Measurements from ENCODE around the gene MTUS2.

MTUS2 gene

DNA sequence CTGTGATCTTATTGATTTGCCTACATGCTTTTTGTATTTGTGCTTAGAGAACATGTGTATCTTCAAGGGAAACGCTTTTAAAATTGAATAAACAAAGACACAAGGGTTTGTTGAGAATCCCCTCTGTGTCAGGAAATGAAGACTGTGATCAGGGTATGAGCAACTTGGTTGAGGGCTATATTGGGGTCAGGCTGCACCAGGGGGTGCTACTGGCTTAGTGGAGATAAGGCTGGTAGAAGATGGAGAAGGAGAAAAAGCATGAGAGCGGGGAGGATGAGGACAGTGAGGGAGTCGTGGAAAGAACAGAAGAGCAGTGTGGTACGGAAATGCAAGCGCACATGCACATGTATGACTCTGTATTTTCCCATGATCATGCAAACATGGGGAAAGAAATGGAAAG is 201.6 kb downstream of the MTUS2 start:
- DNase-seq = no peak

GRCh38 chr13:29022410-29022809 is 202.3 kb downstream of the MTUS2 start:
- DNase-seq = no peak

- no peak for DNase-seq
Observed at GRCh38 chr13:29022968-29023367, 202.8 kb downstream of the MTUS2 start.

DNA sequence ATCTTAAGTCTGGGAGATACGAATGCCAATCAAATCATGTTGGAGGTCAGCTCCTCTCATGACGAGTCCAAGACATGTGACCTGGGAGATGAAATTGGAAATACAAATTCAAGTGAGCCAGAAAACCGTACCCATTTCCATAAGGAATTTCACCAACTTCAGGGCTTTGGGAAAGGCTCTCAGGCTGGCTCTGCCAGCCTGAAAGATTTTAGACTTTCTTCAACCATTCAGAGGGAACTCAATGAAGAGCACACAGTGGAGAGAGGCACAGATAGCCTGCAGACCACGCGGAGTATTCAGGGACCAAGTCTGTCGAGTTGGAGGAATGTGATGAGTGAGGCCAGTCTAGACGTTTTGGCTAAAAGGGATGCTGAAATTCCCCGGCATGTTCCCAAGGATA is 204.6 kb downstream of the MTUS2 start:
- no peak for DNase-seq

DNA sequence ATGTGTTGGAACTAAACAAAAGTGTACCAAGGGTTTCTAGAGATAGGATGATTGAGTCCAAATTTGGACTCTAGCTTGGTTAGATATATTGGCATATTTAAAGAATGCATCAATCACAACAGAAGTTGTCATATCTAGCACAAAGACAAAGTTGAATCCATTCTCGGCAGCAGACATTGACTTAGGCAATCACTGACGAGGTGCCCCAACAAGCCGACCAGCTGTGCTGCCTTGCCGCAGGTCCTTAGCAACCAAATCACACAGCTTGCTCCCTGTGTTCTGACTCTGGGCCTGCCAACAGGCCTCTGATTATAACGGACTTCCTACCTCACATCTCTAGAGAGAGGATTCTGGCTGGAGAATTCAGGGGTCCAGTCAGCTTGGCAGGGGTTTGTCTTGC is 208.7 kb downstream of the MTUS2 start:
- DNase-seq = no peak

- DNase-seq = no peak
Observed at GRCh38 chr13:29038700-29039099, 218.6 kb downstream of the MTUS2 start.

- DNase-seq = no peak
Observed at GRCh38 chr13:29039212-29039611, 219.1 kb downstream of the MTUS2 start.

GRCh38 chr13:29046588-29046987 is 226.4 kb downstream of the MTUS2 start:
- DNase-seq = no peak

DNA sequence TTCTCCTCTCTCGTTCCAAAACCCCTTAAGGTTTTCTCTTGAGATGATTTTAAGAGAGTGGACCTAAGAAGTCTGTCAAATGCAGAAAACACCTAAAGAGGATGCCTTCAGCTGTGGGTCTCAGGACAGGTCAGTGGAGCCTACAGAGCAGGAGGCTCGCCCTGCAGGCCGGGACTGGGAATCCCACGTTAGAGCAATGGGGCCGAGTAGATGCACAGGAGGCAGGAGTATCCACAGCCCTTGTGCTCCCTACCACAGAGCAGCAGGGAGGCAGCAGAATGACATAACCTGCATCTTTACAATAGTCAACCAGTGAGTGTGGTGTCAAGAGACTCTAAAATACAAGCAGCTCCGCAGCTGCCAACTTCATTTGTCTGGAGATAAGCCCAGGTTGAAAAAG is 229.4 kb downstream of the MTUS2 start:
- no peak for DNase-seq

DNA sequence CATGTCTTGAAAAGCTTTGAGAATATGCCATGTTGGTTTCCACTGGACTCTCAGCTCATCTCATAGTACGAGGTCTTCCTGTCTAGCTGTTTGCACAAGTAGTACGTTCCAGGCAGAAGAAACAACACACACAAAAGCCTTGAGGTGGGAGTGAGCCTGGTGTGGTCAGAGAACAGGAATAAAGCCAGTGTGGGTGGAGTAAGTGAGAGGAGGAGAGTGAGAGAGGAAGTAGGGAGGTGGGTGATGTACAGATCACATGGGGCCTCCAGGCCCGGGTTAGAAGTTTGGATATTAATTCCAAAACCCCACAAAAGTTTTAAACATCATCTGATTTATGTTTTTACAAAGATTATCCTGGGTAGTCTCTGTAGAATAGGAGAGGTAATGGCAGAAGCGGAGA is 230.6 kb downstream of the MTUS2 start:
- no peak for DNase-seq

GRCh38 chr13:29059800-29060199 is 239.7 kb downstream of the MTUS2 start:
- no peak for DNase-seq

- no peak for DNase-seq
Observed at GRCh38 chr13:29065142-29065541, 245.0 kb downstream of the MTUS2 start.

DNA sequence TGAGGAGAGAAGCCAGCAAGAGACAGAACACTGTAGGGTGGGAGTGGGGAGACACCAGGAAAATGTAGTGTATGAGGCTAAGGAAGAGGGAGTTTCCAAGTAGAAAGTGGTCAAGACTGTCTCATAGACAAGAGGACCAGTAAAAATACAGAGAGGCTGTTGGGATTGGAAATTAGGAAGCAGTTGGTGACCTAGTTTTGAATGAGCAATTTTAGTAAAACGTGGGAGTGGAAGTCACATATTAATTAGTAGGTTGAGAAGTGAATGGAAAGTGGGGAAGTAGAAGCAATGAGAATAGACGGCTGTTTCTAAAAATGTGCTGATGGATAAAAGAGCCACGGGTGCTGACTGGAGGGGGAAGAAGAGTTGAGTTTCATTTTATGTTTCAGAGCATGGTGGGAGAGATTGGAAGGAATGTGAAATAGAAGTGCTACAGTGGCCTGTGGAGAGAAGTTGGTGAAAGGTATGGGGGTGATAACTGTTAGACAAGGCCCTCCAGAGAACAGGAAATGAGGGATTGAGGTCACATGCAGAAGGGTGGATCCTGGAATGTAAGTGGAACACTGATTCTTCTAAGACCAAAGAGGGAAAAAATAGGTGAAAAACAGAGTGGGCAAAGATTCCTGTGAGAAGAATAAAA is 247.3 kb downstream of the MTUS2 start:
- DNase-seq = no peak

DNA sequence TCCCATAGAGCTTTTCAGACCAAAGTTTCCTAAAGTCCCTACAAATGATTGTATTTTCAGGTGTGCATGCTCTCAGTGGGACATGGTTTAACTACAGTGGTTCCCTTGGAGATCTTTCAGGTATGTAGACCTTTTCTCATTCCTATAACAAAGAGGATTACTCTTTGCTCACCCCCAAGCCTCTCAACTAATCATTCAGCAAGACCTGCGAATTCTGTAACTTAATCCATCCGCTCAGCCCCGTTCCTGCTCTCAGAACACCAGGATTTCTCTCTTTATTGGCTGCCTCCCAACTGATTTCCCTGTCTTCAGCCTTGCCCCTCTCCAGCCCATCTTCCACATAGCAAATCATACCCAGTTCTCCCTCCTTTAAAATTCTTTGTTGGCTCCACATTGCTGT is 253.6 kb downstream of the MTUS2 start:
- no peak for DNase-seq

GRCh38 chr13:29077051-29077813 is 257.1 kb downstream of the MTUS2 start:
- no peak for DNase-seq

- no peak for DNase-seq
Observed at GRCh38 chr13:29081036-29081435, 260.9 kb downstream of the MTUS2 start.

DNA sequence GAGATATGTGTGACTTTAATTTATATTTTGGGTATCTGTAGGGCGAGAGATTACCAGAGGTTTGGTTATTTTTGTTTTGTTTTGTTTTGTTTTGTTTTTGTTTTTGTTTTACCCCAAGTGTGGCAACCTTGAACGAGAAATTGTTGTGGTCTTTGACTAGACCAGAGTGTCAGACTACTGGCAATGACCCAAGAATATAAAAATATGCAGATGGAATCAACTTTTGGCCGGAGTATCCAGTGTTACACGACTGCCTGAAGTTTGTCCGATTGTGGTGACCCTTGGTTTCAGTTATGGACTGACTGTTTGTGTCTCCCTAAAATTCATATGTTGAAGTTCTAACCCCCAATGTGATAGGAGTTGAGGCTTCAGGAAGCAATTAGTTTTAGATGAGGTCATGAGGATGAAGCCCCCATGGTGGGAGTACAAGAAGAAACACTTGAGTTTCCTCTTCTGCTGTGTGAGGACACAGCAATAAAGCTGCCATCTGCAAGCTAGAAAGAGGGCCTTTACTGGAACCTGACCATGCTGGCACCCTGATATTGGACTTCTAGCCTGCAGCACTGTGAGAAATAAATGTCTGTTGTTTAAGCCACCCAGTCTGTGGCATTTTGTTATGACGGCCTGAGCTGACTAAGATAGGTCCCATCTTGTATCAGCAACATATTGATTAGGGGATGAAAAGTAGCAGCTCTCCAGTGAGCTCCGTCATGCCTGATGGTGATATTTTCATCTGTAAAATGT is 261.7 kb downstream of the MTUS2 start:
- DNase-seq = no peak

- no peak for DNase-seq
Observed at GRCh38 chr13:29099781-29100406, 279.8 kb downstream of the MTUS2 start.

- no peak for DNase-seq
Observed at GRCh38 chr13:29100758-29101157, 280.6 kb downstream of the MTUS2 start.

DNA sequence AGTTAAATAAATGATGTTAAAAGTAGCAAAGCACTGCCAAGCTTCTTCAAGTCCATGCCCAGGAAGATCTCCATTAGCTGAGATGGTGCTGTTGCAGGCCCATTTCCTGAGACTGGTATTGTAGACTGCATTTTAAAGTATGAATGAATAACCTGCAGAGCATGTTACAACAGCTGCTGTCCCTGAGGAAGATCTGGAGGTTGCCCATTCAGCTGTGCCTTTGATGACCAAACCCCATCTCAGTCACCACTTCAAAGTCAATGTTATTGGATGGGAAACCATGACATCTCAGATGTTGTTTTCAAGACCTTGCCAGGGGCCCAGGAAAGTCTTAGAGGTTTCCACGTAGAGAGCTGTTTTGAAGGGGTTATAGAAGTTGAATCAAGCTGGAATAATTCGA is 281.3 kb downstream of the MTUS2 start:
- DNase-seq = no peak

- DNase-seq = no peak
Observed at GRCh38 chr13:29101905-29102304, 281.8 kb downstream of the MTUS2 start.

Data from nucleus accumbens (tissue), 56 donors.